ENCODE results near the gene RBSN. TPM values are rescaled to one million over a fixed set of nuclear protein-coding genes. Genes with fewer than 3 reads are reported as not detected.
"Not testable (repeated sequence)": the region's sequence is repeated elsewhere in the genome, so short reads cannot be mapped to it uniquely, and the experiment has no call there.

The RBSN gene
- total RNA-seq (2021), result 20.6 and 20.7 TPM in 2 replicates
- Bru-seq, nascent RNA, result percentile 71 among the genes with signal in this experiment
- percentile 73 among the genes with signal in this experiment for BruChase-seq, experiment 1, labeled RNA remaining after a 2-hour chase
- BruChase-seq, experiment 2, labeled RNA remaining after a 6-hour chase, result percentile 81 among the genes with signal in this experiment
- long read RNA-seq, partial matches to known transcripts, result 2 of 4 reads
- long read RNA-seq, other reads (novel, unspliced or antisense), result 2 of 4 reads

GRCh38 chr3:15098503-15099363 is at the start of gene RBSN:
Gene RBSN, minus strand, starts transcription at chr3:15099148. Its CDS starts 3,028 bp downstream, at chr3:15096120.
- Histone ChIP-seq H3K27ac (no peak within 1 kb of the TSS), H3K4me2 (peak within 1 kb of the TSS; percentile 94), H3F3A (ENCODE audit: insufficient read depth, low read depth) (no peaks in the 10 kb centered on the region; the same call in 1 of the 2 replicates), H3K27me3 (ENCODE audit: insufficient read depth, low read depth) (no peaks in the 10 kb centered on the region), H4K20me1 (ENCODE audit: insufficient read depth) (no peaks in the 10 kb centered on the region), H2AFZ (peak within 1 kb of the TSS; percentile 95), H3K4me1 (replicated peaks; ENCODE audit: insufficient read depth) (peaks cover 14% of the 10 kb centered on the region), H3K9me2 (ENCODE audit: insufficient read depth) (no peaks in the 10 kb centered on the region), H3K4me3 (peak within 1 kb of the TSS; percentile 98), H3K9me3 (ENCODE audit: insufficient read depth, low read depth) (no peaks in the 10 kb centered on the region), H3K79me2 (ENCODE audit: low read depth) (peaks cover 26% of the 10 kb centered on the region), H3K36me3 (ENCODE audit: low read depth) (peaks cover 8% of the 10 kb centered on the region; the same call in 1 of the 2 replicates)
- no TSS peak for BruUV-seq (replicated peaks)
- ChIA-PET POLR2A (ENCODE audit: unreplicated experiment) (interaction anchor here (0.5 to 0.6 kb wide), 6 partner anchors 108 to 1441 kb away, joined by 3 to 8 read pairs (median 5); no protein-coding TSS in a partner anchor), CTCF (interaction anchor here (0.6 to 0.7 kb wide), 2 partner anchors 39 to 603 kb away, joined by 3 to 6 read pairs; no protein-coding TSS in a partner anchor)
- no peak for TF ChIP-seq CTCF (conservative IDR thresholded peaks at IDR 0.05)
- no peak for TF ChIP-seq EZH2 (IDR thresholded peaks at IDR 0.05; ENCODE audit: low read depth)
- intact Hi-C loops (cut with micrococcal nuclease; ENCODE audit: unreplicated experiment), result no loop called here
- DNase-seq, result peak; percentile 84 to 92

GRCh38 chr3:15148614-15149013 is 49.7 kb upstream of the RBSN start:
- no peak overlapping the region for H3K27ac ChIP-seq
- H3K4me1 ChIP-seq (replicated peaks; ENCODE audit: insufficient read depth), result no peaks in the 10 kb centered on the region
- TF ChIP-seq EZH2 (IDR thresholded peaks at IDR 0.05; ENCODE audit: low read depth) (no peak), CTCF (conservative IDR thresholded peaks at IDR 0.05) (no peak)
- no peak overlapping the region for H3K4me2 ChIP-seq
- H3K79me2 ChIP-seq (ENCODE audit: low read depth), result no peaks in the 10 kb centered on the region
- no peak for DNase-seq
- H4K20me1 ChIP-seq (ENCODE audit: insufficient read depth), result no peaks in the 10 kb centered on the region
- POLR2A ChIA-PET (ENCODE audit: unreplicated experiment), result no interaction called here
- H3F3A ChIP-seq (ENCODE audit: insufficient read depth, low read depth), result no peaks in the 10 kb centered on the region; the same call in 1 of the 2 replicates
- no peaks in the 10 kb centered on the region for H3K9me2 ChIP-seq (ENCODE audit: insufficient read depth)
- no peaks in the 10 kb centered on the region; the same call in 1 of the 2 replicates for H3K9me3 ChIP-seq (ENCODE audit: insufficient read depth, low read depth)
- intact Hi-C loops (cut with micrococcal nuclease; ENCODE audit: unreplicated experiment), result no loop called here
- CTCF ChIA-PET, result no interaction called here
- peaks cover 38% of the 10 kb centered on the region for H3K27me3 ChIP-seq (ENCODE audit: insufficient read depth, low read depth)
- no peak overlapping the region for H2AFZ ChIP-seq
- BruUV-seq (replicated peaks), result no TSS peak
- no peaks in the 10 kb centered on the region for H3K36me3 ChIP-seq (ENCODE audit: low read depth)
- no peak overlapping the region for H3K4me3 ChIP-seq

- CTCF ChIA-PET; H3K79me2 ChIP-seq (ENCODE audit: low read depth); POLR2A ChIA-PET (ENCODE audit: unreplicated experiment); H3K4me3 ChIP-seq; H3K9me3 ChIP-seq (ENCODE audit: insufficient read depth, low read depth); H3K36me3 ChIP-seq (ENCODE audit: low read depth); H2AFZ ChIP-seq; BruUV-seq (replicated peaks); H3K4me2 ChIP-seq; H4K20me1 ChIP-seq (ENCODE audit: insufficient read depth); H3F3A ChIP-seq (ENCODE audit: insufficient read depth, low read depth); H3K9me2 ChIP-seq (ENCODE audit: insufficient read depth); H3K4me1 ChIP-seq (replicated peaks; ENCODE audit: insufficient read depth); DNase-seq; H3K27ac ChIP-seq; intact Hi-C loops (cut with micrococcal nuclease; ENCODE audit: unreplicated experiment): not testable (repeated sequence)
- H3K27me3 ChIP-seq (ENCODE audit: insufficient read depth, low read depth), result peaks cover 27% of the 10 kb centered on the region
Observed at GRCh38 chr3:15136885-15137284, 37.9 kb upstream of the RBSN start.

- intact Hi-C loops (cut with micrococcal nuclease; ENCODE audit: unreplicated experiment); H3K4me3 ChIP-seq; DNase-seq; H3K9me3 ChIP-seq (ENCODE audit: insufficient read depth, low read depth); BruUV-seq (replicated peaks); H2AFZ ChIP-seq; H4K20me1 ChIP-seq (ENCODE audit: insufficient read depth); H3K4me2 ChIP-seq; POLR2A ChIA-PET (ENCODE audit: unreplicated experiment); CTCF ChIA-PET; H3K4me1 ChIP-seq (replicated peaks; ENCODE audit: insufficient read depth); H3K36me3 ChIP-seq (ENCODE audit: low read depth); H3K79me2 ChIP-seq (ENCODE audit: low read depth); H3F3A ChIP-seq (ENCODE audit: insufficient read depth, low read depth); H3K9me2 ChIP-seq (ENCODE audit: insufficient read depth); H3K27ac ChIP-seq: not testable (repeated sequence)
- H3K27me3 ChIP-seq (ENCODE audit: insufficient read depth, low read depth), result peaks cover 23% of the 10 kb centered on the region; the same call in 1 of the 2 replicates
Observed at GRCh38 chr3:15134968-15135367, 36.0 kb upstream of the RBSN start.

GRCh38 chr3:15128403-15128802 is 29.5 kb upstream of the RBSN start:
- BruUV-seq (replicated peaks); H3K36me3 ChIP-seq (ENCODE audit: low read depth); H3K9me2 ChIP-seq (ENCODE audit: insufficient read depth); H3K4me2 ChIP-seq; H3K27ac ChIP-seq; H3K9me3 ChIP-seq (ENCODE audit: insufficient read depth, low read depth); H3F3A ChIP-seq (ENCODE audit: insufficient read depth, low read depth); H4K20me1 ChIP-seq (ENCODE audit: insufficient read depth); CTCF ChIA-PET; H3K4me1 ChIP-seq (replicated peaks; ENCODE audit: insufficient read depth); H3K4me3 ChIP-seq; H2AFZ ChIP-seq; H3K79me2 ChIP-seq (ENCODE audit: low read depth); intact Hi-C loops (cut with micrococcal nuclease; ENCODE audit: unreplicated experiment); POLR2A ChIA-PET (ENCODE audit: unreplicated experiment); DNase-seq; H3K27me3 ChIP-seq (ENCODE audit: insufficient read depth, low read depth): not testable (repeated sequence)

Measured in PC-9 (cell line).